Spleen (tissue), 7 donors: Measurements from ENCODE around the gene TRPT1.
"Not testable (repeated sequence)": the region's sequence is repeated elsewhere in the genome, so short reads cannot be mapped to it uniquely, and the experiment has no call there.

Experiments used
- POLR2A ChIP-seq, 3 donors: fragments of 450-650 bp; IDR thresholded peaks; one replicate each; pipeline ENCODE4 v1.5.1; 2017; ENCODE audit warnings: antibody characterized with exemption in 3 of 3, mild to moderate bottlenecking in 1 of 3
- TF ChIP-seq, protein P1 (sequence below), 11 experiments: fragments of 200-600 bp in 7 of 11; fragments of 450-650 bp in 4 of 11; sonication (generic) in 4 of 11; IDR thresholded peaks in 8 of 11; conservative IDR thresholded peaks in 3 of 11; 1 replicate in 7 of 11; 2 replicates in 4 of 11; pipeline versions ENCODE4 v1.4.0 to v1.8.0; 2016 to 2021; ENCODE audit warnings: antibody characterized with exemption in 11 of 11, inconsistent platforms in 4 of 11, mild to moderate bottlenecking in 1 of 11
- donor health status: DM: no; HTN: no; CAD: no; lungs with moderate emphysema.
- donor health status: DM: no; HTN: no; CAD: no.
- donor health status: DM: no; HTN: no; CAD: no.

DNA sequence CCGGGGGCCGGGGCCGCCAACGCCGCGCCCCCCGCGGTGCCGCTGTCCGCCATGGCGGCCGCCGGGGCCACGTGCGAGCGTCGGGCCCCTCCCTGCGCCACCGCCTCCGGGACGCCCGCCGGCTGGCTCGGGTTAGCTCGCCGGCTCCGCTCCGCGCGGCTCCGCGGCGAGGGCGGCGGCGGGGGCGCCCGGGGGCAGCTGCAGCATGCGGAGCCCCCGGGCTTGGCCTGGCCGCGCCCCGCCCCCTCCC, 20.6 kb upstream of the TRPT1 start:
- TF ChIP-seq, protein P1, sequence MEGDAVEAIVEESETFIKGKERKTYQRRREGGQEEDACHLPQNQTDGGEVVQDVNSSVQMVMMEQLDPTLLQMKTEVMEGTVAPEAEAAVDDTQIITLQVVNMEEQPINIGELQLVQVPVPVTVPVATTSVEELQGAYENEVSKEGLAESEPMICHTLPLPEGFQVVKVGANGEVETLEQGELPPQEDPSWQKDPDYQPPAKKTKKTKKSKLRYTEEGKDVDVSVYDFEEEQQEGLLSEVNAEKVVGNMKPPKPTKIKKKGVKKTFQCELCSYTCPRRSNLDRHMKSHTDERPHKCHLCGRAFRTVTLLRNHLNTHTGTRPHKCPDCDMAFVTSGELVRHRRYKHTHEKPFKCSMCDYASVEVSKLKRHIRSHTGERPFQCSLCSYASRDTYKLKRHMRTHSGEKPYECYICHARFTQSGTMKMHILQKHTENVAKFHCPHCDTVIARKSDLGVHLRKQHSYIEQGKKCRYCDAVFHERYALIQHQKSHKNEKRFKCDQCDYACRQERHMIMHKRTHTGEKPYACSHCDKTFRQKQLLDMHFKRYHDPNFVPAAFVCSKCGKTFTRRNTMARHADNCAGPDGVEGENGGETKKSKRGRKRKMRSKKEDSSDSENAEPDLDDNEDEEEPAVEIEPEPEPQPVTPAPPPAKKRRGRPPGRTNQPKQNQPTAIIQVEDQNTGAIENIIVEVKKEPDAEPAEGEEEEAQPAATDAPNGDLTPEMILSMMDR (IDR thresholded peaks at IDR 0.05 in 8 of 11, conservative IDR thresholded peaks at IDR 0.05 in 3 of 11), result not testable (repeated sequence)
- not testable (repeated sequence) for TF ChIP-seq POLR2A (IDR thresholded peaks at IDR 0.05)
